ENCODE results near the gene PKNOX2.

PKNOX2 gene

DNA sequence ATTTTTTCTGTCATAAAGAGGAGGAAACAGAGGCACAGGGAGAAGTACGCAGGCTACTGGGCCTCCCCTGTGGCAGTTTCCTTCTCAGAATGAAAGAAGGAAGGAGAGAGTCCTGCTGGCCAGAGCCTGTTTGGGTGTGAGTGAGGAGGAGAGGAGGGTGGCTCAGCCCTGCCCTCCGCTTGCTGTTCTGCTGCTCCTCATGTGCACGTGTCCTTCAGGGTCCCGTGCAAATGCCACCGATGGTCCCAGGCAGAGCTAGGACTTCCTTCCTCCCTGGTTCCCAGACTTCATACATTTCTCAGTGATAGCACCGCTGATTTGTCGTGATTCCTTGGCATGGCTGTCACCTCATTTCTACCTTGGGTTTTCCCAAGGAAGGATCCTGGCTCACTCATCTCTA lies 88.7 kb downstream of the PKNOX2 start:
- no peak for DNase-seq (ENCODE audit: low spot score)
- no peak for TF ChIP-seq CTCF (IDR thresholded peaks at IDR 0.05; ENCODE audit: extremely low read depth, missing control alignments)

GRCh38 chr11:125253795-125254525 lies 89.4 kb downstream of the PKNOX2 start:
- no peak for TF ChIP-seq CTCF (IDR thresholded peaks at IDR 0.05; ENCODE audit: extremely low read depth, missing control alignments)
- DNase-seq (ENCODE audit: low spot score), result no peak

DNA sequence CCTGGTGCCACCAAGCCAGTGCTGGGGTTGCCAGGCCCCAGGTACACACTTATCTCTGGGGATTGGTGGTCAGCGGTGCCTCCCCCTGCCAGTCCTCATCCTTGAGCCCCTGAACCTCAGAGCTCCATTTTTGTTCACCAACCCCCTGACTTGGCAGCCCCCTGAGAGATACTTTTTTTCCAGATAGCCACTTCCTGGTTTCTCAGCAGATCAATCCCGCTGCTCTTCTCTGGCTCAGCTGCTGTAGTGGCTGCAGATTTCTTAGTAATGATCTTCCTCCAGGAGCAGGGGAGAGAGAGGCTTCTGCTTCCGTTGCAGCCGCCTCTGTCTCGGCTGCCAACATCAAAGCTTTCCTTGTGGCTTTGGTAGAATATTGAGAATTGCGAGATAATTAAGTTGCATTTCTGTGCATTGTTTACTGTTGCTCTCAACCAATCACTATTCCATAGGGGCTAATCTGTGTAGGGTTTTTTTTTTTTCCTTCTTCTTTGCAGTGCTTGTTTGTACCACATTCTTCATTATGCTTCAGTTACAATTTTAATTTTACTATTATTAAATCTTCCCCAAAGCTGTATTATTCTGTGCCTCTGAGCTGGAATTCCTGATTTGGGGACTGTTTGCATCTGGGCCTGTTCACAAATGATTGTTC lies 92.1 kb downstream of the PKNOX2 start:
- no peak for TF ChIP-seq CTCF (IDR thresholded peaks at IDR 0.05; ENCODE audit: extremely low read depth, missing control alignments)
- no peak for DNase-seq (ENCODE audit: low spot score)

- no peak for TF ChIP-seq CTCF (IDR thresholded peaks at IDR 0.05; ENCODE audit: extremely low read depth, missing control alignments)
- DNase-seq (ENCODE audit: low spot score), result no peak
These were observed 92.6 kb downstream of the PKNOX2 start for GRCh38 chr11:125257190-125257579.

GRCh38 chr11:125257751-125258150 lies 93.2 kb downstream of the PKNOX2 start:
- TF ChIP-seq CTCF (IDR thresholded peaks at IDR 0.05; ENCODE audit: extremely low read depth, missing control alignments), result no peak
- DNase-seq (ENCODE audit: low spot score), result no peak

DNA sequence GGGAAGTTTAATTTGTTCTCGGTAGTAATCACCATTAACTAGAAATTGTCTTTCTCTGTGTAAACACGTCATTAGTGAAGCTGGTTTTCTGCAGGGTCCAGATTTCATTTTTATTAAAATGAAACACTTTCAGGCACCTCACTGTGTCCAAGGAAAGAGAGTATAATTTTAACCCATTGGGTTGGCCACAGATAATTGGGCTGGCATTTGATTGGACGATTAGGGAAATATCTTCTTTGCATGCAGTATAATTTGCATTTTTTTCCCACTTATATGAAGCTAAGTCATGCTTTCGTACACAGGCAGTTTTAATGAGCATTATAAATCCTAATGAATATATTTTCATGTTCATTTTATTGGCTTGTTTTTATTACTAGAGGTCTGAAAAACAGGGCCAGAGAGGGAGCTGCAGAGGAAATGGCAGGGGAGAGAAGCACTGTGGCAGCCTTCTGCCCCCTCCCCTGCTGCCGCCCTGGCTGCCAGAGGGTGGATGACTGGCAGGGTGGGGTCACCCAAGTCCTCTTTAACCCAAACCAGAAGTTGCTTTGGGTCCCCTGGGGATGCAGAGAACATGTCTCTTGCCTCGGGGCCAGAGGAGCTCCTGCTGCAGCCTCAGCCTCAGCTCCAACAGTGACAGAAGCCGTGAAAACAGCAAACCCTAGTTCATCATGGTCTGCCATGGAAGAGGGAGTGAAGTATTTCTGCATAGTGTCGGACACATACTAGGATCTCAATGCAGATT lies 93.9 kb downstream of the PKNOX2 start:
- TF ChIP-seq CTCF (IDR thresholded peaks at IDR 0.05; ENCODE audit: extremely low read depth, missing control alignments), result no peak
- DNase-seq (ENCODE audit: low spot score), result no peak

GRCh38 chr11:125261588-125261987 lies 97.0 kb downstream of the PKNOX2 start:
- no peak for DNase-seq (ENCODE audit: low spot score)
- TF ChIP-seq CTCF (IDR thresholded peaks at IDR 0.05; ENCODE audit: extremely low read depth, missing control alignments), result no peak

All from GM20000 (cell line).